ENCODE results near the gene TRIM69. TPM values are rescaled to one million over a fixed set of nuclear protein-coding genes. Genes with fewer than 3 reads are reported as not detected.

The TRIM69 gene
- total and polyA plus RNA-seq, 2 of the 4 experiments (the other 2 are of a cell fraction) = 5.3 to 7.7 TPM

DNA sequence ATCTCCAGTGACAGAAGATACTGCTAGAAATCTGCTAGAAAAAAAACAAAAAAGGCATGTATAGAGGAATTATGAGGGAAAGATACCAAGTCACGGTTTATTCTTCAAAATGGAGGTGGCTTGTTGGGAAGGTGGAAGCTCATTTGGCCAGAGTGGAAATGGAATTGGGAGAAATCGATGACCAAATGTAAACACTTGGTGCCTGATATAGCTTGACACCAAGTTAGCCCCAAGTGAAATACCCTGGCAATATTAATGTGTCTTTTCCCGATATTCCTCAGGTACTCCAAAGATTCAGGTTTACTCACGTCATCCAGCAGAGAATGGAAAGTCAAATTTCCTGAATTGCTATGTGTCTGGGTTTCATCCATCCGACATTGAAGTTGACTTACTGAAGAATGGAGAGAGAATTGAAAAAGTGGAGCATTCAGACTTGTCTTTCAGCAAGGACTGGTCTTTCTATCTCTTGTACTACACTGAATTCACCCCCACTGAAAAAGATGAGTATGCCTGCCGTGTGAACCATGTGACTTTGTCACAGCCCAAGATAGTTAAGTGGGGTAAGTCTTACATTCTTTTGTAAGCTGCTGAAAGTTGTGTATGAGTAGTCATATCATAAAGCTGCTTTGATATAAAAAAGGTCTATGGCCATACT, 21.1 kb upstream of the TRIM69 start:
- Histone ChIP-seq H2BK15ac (ENCODE audit: low read depth, low read length) (no peak overlapping the region), H3K36me3 (ENCODE audit: control insufficient read depth, insufficient read depth, low read length) (peaks cover 21% of the 10 kb centered on the region), H2BK20ac (ENCODE audit: low read depth, low read length) (no peak overlapping the region), H3K4me1 (ENCODE audit: control insufficient read depth, insufficient read depth, low read length) (0 out of 2 replicates have a peak, but pooled peaks cover 2% of the 10 kb centered on the region), H3K27ac (ENCODE audit: insufficient read depth, low read length) (no peak overlapping the region), H2BK120ac (ENCODE audit: low read depth, low read length) (no peak overlapping the region), H4K8ac (ENCODE audit: low read depth in 2 of 2, low read length in 2 of 2) (no peak overlapping the region), H2AFZ (replicated peaks; ENCODE audit: low read length, poor library complexity) (no peak overlapping the region), H3K27me3 (ENCODE audit: control insufficient read depth, insufficient read depth, low read length) (no peaks in the 10 kb centered on the region), H3K4me2 (ENCODE audit: low read depth, low read length) (no peak overlapping the region), H4K5ac (ENCODE audit: low read depth, low read length) (no peak overlapping the region), H3K79me1 (ENCODE audit: low read depth in 1 of 2, low read length in 2 of 2) (peaks cover 25 to 39% of the 10 kb centered on the region in 2 experiments), H3K4me3 (ENCODE audit: insufficient read depth, low read depth, low read length) (no peak overlapping the region), H2AK9ac (replicated peaks; ENCODE audit: low read depth, low read length, poor library complexity) (no peak overlapping the region), H3K9ac (ENCODE audit: low read depth, low read length) (no peak overlapping the region), H3K23ac (ENCODE audit: low read depth, low read length) (no peak overlapping the region), H4K91ac (ENCODE audit: insufficient read depth, low read depth, low read length) (no peak overlapping the region), H3K9me1 (ENCODE audit: insufficient read depth, low read length) (no peaks in the 10 kb centered on the region; the same call in 1 of the 2 replicates), H3K18ac (ENCODE audit: low read depth, low read length) (no peak overlapping the region), H4K20me1 (ENCODE audit: insufficient read depth, low read length) (peaks cover 43% of the 10 kb centered on the region), H2AK5ac (ENCODE audit: low read depth, low read length) (no peak overlapping the region), H3K14ac (replicated peaks; ENCODE audit: low read depth, low read length) (no peak overlapping the region), H3K9me3 (ENCODE audit: control insufficient read depth, insufficient read depth, low read length) (no peaks in the 10 kb centered on the region), H3K4ac (ENCODE audit: low read depth, low read length) (no peak overlapping the region), H3K56ac (ENCODE audit: extremely low read depth, insufficient read depth, low read length) (no peak overlapping the region), H2BK5ac (ENCODE audit: low read depth, low read length, poor library complexity, severe bottlenecking) (no peak overlapping the region)
- intact Hi-C loops (cut with micrococcal nuclease) = no loop called here
- BruUV-seq (replicated peaks) = no TSS peak
- WGBS, 2 experiments (ENCODE audit: extremely low coverage in 2 of 2, insufficient read length in 1 of 2) = no CpG with 5 or more reads among the region's 6 CpGs
- CTCF ChIA-PET = interaction anchor here (1.5 kb wide), 1 partner anchor 23 kb away, joined by 3 read pairs; no protein-coding TSS in a partner anchor
- dilution Hi-C loops (cut with HindIII; ENCODE audit: low sequenced_read_pairs, unreplicated experiment) = no loop called here
- POLR2A ChIA-PET (ENCODE audit: unreplicated experiment) = no interaction called here
- no peak for TF ChIP-seq RAD21 (IDR thresholded peaks at IDR 0.05; ENCODE audit: low read length)
- DNase-seq (no peak), ATAC-seq (ENCODE audit: low read depth) (no peak)
- in situ Hi-C loops (cut with MboI; ENCODE audit: low sequenced_read_pairs) = no loop called here

Measured in IMR-90 (cell line).